Vagina (tissue), 2 donors: Measurements from ENCODE around the gene AKT1S1. TPM values are rescaled to one million over a fixed set of nuclear protein-coding genes. Genes with fewer than 3 reads are reported as not detected.
A peak's percentile ranks its signal among the peaks of the same experiment; 100 is the strongest.

ENCODE experiments used
- DNase-seq, 2 donors: peaks; one replicate each; pipeline ENCODE4 v3.0.0-alpha.2; 2017; ENCODE audit errors: extremely low spot score in 2 of 2
- H3K27ac ChIP-seq: fragments of 200-600 bp; sonication (generic); one replicate; pipeline ENCODE4 v1.5.1; 2019
- H3K27me3 ChIP-seq: fragments of 200-600 bp; sonication (generic); one replicate; pipeline ENCODE4 v1.5.1; 2019
- H3K36me3 ChIP-seq, 2 donors: fragments of 200-600 bp; sonication (generic); one replicate each; pipeline ENCODE4 v1.5.1; 2017 to 2019
- H3K4me1 ChIP-seq: fragments of 200-600 bp; sonication (generic); one replicate; pipeline ENCODE4 v1.5.1; 2019
- H3K4me3 ChIP-seq, 2 donors: fragments of 200-600 bp; sonication (generic); 1 replicate in 1 of 2; 2 replicates in 1 of 2; pipeline ENCODE4 v1.5.1; 2016 to 2019
- H3K9me3 ChIP-seq: fragments of 200-600 bp; sonication (generic); one replicate; pipeline ENCODE4 v1.5.1; 2019
- POLR2A ChIP-seq, 2 donors: fragments of 450-650 bp; IDR thresholded peaks; one replicate each; pipeline ENCODE4 v1.6.1; 2017; ENCODE audit warnings: antibody characterized with exemption in 2 of 2, mild to moderate bottlenecking in 2 of 2, moderate library complexity in 2 of 2
- POLR2AphosphoS5 ChIP-seq, 2 donors: sonication (generic); formaldehyde crosslinking; IDR thresholded peaks; one replicate each; pipeline ENCODE4 v1.9.0; 2017; ENCODE audit warnings: antibody characterized with exemption in 2 of 2, mild to moderate bottlenecking in 2 of 2, low read depth in 1 of 2; ENCODE audit not compliant: insufficient read depth in 1 of 2
- intact Hi-C: fragments of 100-400 bp; cut with DNase I; formaldehyde crosslinking; loops from one replicate; pipeline ENCODE4 v1.15.1; 2023
- total RNA-seq: library from RNA; depleted of rRNA; stranded (reverse); fragments of >200 nt; gene quantifications from one replicate; pipeline ENCODE4 v1.2.3, GENCODE V29; 2016
- TF ChIP-seq, protein P1 (sequence below), 3 experiments: fragments of 450-650 bp in 2 of 3; fragments of 200-600 bp in 1 of 3; sonication (generic) in 1 of 3; IDR thresholded peaks; one replicate each; pipeline ENCODE4 v1.5.1; 2017 to 2019; ENCODE audit warnings: antibody characterized with exemption in 3 of 3, mild to moderate bottlenecking in 2 of 3, moderate library complexity in 2 of 3

The AKT1S1 gene
- total RNA-seq, 1 donor from 2014 or later: 16.9 TPM

DNA sequence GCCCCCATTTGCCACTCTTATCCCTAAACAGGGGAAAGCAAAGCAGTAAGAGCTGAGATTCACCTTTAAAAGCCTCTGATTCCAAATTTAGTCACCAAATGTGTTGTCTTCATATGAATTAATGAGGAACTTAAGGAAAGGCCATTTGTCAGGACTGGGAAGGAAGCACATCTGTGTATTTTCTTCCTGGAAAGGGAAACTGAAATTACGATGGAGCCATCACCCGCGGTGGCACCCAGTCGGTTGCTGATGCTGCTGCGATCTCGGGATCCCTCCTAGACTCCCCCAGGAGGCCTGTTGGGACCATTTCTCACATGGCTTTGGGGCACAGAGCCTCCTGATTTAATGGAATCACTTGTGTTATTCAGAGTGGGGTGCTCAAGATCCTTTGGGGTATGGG lies 27.0 kb upstream of the AKT1S1 start:
- Histone ChIP-seq H3K27ac (no peak overlapping the region), H3K27me3 (no peaks in the 10 kb centered on the region), H3K4me1 (no peaks in the 10 kb centered on the region), H3K36me3 (peaks cover 0 to 14% of the 10 kb centered on the region in 2 donors), H3K9me3 (no peaks in the 10 kb centered on the region), H3K4me3 (no peak overlapping the region)
- intact Hi-C loops: no loop called here
- TF ChIP-seq, protein P1, sequence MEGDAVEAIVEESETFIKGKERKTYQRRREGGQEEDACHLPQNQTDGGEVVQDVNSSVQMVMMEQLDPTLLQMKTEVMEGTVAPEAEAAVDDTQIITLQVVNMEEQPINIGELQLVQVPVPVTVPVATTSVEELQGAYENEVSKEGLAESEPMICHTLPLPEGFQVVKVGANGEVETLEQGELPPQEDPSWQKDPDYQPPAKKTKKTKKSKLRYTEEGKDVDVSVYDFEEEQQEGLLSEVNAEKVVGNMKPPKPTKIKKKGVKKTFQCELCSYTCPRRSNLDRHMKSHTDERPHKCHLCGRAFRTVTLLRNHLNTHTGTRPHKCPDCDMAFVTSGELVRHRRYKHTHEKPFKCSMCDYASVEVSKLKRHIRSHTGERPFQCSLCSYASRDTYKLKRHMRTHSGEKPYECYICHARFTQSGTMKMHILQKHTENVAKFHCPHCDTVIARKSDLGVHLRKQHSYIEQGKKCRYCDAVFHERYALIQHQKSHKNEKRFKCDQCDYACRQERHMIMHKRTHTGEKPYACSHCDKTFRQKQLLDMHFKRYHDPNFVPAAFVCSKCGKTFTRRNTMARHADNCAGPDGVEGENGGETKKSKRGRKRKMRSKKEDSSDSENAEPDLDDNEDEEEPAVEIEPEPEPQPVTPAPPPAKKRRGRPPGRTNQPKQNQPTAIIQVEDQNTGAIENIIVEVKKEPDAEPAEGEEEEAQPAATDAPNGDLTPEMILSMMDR (IDR thresholded peaks at IDR 0.05): no peak
- no peak for TF ChIP-seq POLR2AphosphoS5 (IDR thresholded peaks at IDR 0.05; ENCODE audit: insufficient read depth in 1 of 2, low read depth in 1 of 2)
- no peak for TF ChIP-seq POLR2A (IDR thresholded peaks at IDR 0.05)
- DNase-seq: no peak

DNA sequence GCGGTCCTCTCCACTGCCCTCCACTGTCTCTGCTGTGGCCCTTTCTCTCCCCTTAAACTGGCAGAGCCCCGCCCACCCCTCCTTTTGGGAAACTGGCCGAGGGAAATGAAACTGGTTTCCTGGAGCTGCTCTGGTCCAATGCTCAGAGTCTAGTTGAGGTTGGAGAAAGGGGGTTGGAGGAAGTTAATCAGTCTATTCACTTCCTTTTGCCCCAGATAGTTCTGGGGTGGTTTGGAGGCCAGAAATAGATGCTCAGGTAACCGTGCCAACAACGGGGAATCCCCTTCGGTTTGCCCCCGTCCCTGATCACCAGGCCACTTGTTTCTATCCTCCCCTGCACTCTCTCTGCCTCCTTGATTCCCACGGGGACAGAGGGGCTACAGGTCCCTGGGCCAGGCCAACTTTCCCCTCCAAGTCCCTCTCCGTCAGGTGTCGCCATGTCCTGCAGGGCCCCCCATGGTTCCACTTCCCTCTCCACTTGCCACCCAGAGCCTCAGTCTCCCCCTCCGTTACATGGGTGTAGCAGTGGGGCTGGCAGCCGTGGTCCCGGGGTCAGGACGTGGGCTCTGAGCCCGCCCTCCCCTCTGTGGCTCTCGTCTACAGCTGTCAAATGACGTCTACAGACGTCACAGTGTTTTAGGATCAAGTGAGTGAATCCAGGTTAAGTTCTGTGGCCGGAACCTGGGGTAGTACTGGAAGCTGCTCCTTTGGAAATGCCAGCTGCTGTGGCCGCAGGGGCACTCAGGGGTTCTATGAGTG lies 19.9 kb upstream of the AKT1S1 start, which contains the start of gene IL4I1:
Gene IL4I1, minus strand, starts transcription at position 25 of the 759 bp plus-strand sequence. CDS start 727 bp downstream, outside the sequence.
- intact Hi-C loops: loop anchor here (2.0 kb wide), 1 partner anchor 26 kb away; no protein-coding TSS in a partner anchor
- no peaks in the 10 kb centered on the region for H3K9me3 ChIP-seq
- H3K27ac ChIP-seq: peak within 1 kb of the TSS; percentile 87
- peak within 1 kb of the TSS in 1 of 2 donors; percentile 4 for H3K4me3 ChIP-seq
- peaks cover 26% of the 10 kb centered on the region for H3K4me1 ChIP-seq
- DNase-seq: no peak
- H3K36me3 ChIP-seq: no peaks in the 10 kb centered on the region
- TF ChIP-seq POLR2AphosphoS5 (IDR thresholded peaks at IDR 0.05; ENCODE audit: insufficient read depth in 1 of 2, low read depth in 1 of 2) (no peak), POLR2A (IDR thresholded peaks at IDR 0.05) (no peak)
- TF ChIP-seq, protein P1 (IDR thresholded peaks at IDR 0.05): no peak
- no peaks in the 10 kb centered on the region for H3K27me3 ChIP-seq

DNA sequence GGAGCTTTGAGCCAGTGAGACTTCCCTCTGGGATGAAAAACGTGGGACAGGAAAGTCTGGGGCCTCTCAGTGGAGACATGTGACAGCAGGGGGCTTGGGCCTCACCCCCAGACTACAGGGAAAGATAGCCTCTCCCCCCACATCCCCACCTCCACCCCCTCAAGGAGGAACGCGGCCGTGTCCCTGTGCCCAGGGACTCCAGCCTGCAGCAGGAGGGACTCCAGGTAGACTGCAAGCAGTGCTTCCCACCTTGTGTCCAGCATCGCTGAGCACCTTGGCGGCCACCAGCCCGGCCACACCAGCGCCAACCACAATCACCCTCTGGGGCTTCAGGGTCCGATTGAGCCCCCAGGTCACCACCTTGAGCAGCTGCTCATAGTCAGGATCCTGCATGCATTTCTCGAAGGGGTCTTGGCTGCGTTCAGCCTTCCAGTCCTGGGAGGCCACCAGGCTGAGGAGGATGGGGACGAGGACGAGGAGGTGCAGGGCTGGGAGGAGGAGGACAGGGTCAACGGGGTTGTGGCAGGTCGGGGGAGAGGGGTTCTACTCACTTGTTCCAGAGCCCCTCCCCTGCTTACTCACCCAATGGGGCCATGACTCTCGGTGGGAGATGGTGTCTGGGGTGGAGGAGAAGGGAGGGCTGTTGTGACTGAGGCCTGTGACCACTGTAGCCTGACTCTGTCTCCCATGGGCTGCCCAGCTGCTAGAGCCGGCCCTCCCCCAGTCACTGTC lies 18.6 kb upstream of the AKT1S1 start:
- DNase-seq: no peak
- H3K36me3 ChIP-seq: no peaks in the 10 kb centered on the region
- H3K4me3 ChIP-seq: no peak overlapping the region
- H3K9me3 ChIP-seq: no peaks in the 10 kb centered on the region
- no peak for TF ChIP-seq POLR2AphosphoS5 (IDR thresholded peaks at IDR 0.05; ENCODE audit: insufficient read depth in 1 of 2, low read depth in 1 of 2)
- TF ChIP-seq POLR2A (IDR thresholded peaks at IDR 0.05): no peak
- TF ChIP-seq, protein P1 (IDR thresholded peaks at IDR 0.05): no peak
- intact Hi-C loops: loop anchor here (2.0 kb wide), 1 partner anchor 27 kb away; no protein-coding TSS in a partner anchor
- peaks cover 26% of the 10 kb centered on the region for H3K4me1 ChIP-seq
- no peaks in the 10 kb centered on the region for H3K27me3 ChIP-seq
- no peak overlapping the region for H3K27ac ChIP-seq

GRCh38 chr19:49894879-49895565 lies 17.9 kb upstream of the AKT1S1 start:
- no peaks in the 10 kb centered on the region for H3K9me3 ChIP-seq
- H3K27ac ChIP-seq: no peak overlapping the region
- no peaks in the 10 kb centered on the region for H3K27me3 ChIP-seq
- H3K4me3 ChIP-seq: no peak overlapping the region
- H3K4me1 ChIP-seq: peaks cover 32% of the 10 kb centered on the region
- TF ChIP-seq, protein P1 (IDR thresholded peaks at IDR 0.05): no peak
- TF ChIP-seq POLR2A (IDR thresholded peaks at IDR 0.05) (no peak), POLR2AphosphoS5 (IDR thresholded peaks at IDR 0.05; ENCODE audit: insufficient read depth in 1 of 2, low read depth in 1 of 2) (no peak)
- intact Hi-C loops: no loop called here
- no peaks in the 10 kb centered on the region for H3K36me3 ChIP-seq
- no peak for DNase-seq
